Hepatocyte (in vitro differentiated cells): ENCODE results near the gene ZNF830.

ENCODE experiments used
- CTCF ChIP-seq: fragments of 200-600 bp; sonication (generic); IDR thresholded peaks from 2 replicates; pipeline ENCODE4 v1.5.1; 2016; ENCODE audit warnings: antibody characterized with exemption, mild to moderate bottlenecking; ENCODE audit not compliant: poor library complexity
- EZH2 ChIP-seq: fragments of 200-600 bp; sonication (generic); IDR thresholded peaks from 2 replicates; pipeline ENCODE4 v1.6.1; 2016; ENCODE audit warnings: antibody characterized with exemption, mild to moderate bottlenecking, borderline replicate concordance
- EZH2phosphoT487 ChIP-seq: fragments of 200-600 bp; sonication (generic); IDR thresholded peaks from one replicate; pipeline ENCODE4 v1.6.1; 2018; ENCODE audit warnings: antibody characterized with exemption, mild to moderate bottlenecking, low read depth, moderate library complexity; ENCODE audit not compliant: unreplicated experiment, severe bottlenecking

- TF ChIP-seq CTCF: no peak
- no peak for TF ChIP-seq EZH2
- no peak for TF ChIP-seq EZH2phosphoT487
These were observed 2.9 kb upstream of the ZNF830 start for GRCh38 chr17:34958438-34958837.
